ENCODE data around the gene ATP5MG.

Gene ATP5MG

GRCh38 chr11:118442301-118442700 is 40.9 kb downstream of the ATP5MG start:
- no peak for DNase-seq (ENCODE audit: low read depth in 2 of 2)

- DNase-seq (ENCODE audit: low read depth in 2 of 2), result no peak
These were observed 41.6 kb downstream of the ATP5MG start for GRCh38 chr11:118442908-118443589.

GRCh38 chr11:118443590-118444218 is 42.3 kb downstream of the ATP5MG start:
- no peak for DNase-seq (ENCODE audit: low read depth in 2 of 2)

GRCh38 chr11:118447423-118447822 is 46.0 kb downstream of the ATP5MG start:
- DNase-seq (ENCODE audit: low read depth in 2 of 2), result no peak

GRCh38 chr11:118448294-118448693 is 46.9 kb downstream of the ATP5MG start:
- no peak for DNase-seq (ENCODE audit: low read depth in 2 of 2)

GRCh38 chr11:118449316-118449918 is 48.0 kb downstream of the ATP5MG start:
- no peak for DNase-seq (ENCODE audit: low read depth in 2 of 2)

GRCh38 chr11:118450451-118450850 is 49.0 kb downstream of the ATP5MG start:
- DNase-seq (ENCODE audit: low read depth in 2 of 2), result no peak
